G401 (cell line): ENCODE measurements around the gene IQSEC3. TPM values are rescaled to one million over a fixed set of nuclear protein-coding genes. Genes with fewer than 3 reads are reported as not detected.
"Not testable (repeated sequence)": the region's sequence is repeated elsewhere in the genome, so short reads cannot be mapped to it uniquely, and the experiment has no call there.

Experiments
- DNase-seq: peaks from one replicate; pipeline ENCODE4 v3.0.0-alpha.2; 2015; ENCODE audit warnings: low spot score
- in situ Hi-C: cut with HindIII; loops from 2 replicates; pipeline ENCODE4 v1.10.0; 2016; ENCODE audit warnings: low sequenced_read_pairs, mixed read lengths
- total RNA-seq: library from RNA; depleted of rRNA; stranded (reverse); fragments of >200 nt; shearing (Covaris generic); gene quantifications from 2 replicates; pipeline ENCODE4 v1.2.3, GENCODE V29; 2014

The IQSEC3 gene
- total RNA-seq, 1 experiment from 2014 or later: not detected

DNA sequence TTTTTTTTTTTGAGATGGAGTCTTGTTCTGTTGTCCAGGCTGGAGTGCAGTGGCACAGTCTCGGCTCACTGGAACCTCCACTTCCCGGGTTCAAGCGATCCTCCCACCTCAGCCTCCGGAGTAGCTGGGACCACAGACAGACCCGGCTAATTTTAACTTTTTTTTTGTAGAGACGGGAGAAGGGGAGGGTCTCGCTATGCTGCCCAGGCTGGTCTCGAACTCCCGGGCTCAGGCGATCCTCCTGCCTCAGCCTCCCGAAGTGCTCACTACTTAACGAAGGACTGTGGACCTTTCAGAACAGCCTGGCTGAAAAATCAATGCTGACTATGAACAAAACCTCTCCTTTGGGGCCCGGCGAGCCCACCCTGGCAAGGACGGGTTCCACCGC, 136.5 kb downstream of the IQSEC3 start:
- no peak for DNase-seq
- in situ Hi-C loops: no loop called here

DNA sequence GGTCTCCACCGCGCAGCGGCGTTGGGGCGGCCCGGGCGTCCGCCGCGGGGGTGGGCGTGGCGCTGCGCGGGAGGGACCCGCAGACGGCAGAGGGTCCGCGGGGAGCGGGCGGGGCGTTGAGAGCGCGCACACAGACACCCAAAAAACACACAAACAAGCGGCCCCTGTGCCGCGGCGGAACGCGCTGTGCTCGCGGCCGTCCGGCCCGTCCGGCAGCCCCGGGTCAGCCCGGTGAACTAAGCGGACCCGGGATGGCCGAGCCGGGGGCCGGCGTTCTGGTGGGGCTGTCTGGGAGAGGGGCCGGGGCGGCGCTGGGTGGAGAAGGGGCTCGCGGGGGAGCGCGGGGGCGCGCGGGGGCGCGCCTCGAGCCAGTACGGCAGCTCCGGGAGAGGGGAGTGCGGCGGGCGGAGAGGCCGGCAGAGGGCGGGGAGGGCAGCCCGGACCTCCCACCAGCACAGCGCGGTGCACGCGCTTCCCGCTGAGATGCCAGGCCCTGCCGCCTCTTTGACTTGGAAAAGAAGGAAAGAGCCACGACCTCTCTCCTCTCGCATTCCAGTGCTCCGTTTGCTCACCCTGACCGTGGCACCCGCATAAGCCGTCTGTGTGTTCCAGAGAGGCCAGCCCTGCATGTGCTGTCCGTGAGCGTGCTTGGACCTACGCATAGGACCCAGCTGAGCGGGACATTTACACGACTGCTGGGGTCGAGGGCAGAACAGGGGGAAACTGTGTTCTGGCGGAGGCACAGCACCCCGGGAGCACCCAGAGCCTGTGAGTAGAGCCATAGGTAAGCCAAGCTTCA, 137.1 kb downstream of the IQSEC3 start:
- in situ Hi-C loops: no loop called here
- peak; percentile 53 for DNase-seq

DNA sequence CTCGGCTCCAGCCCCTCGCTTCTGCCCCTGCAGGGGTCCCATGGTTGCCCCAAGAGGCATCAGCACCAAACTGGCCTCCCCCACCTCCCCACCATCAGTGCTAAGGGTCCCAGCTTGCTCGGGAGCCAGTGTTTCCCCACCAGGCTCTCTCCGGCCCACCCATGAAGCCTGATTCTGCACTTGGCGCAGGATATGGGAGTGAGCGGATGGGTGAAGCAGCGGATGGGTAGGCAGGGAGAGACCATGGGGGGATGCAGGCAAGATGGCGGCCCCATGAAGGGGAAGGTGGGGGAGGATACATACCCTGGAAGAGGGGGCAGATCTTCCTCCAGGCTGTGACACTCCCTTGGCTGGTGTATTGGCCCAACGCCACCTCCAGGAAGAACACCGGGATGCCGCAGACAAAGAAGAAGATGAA, 137.7 kb downstream of the IQSEC3 start:
- in situ Hi-C loops: no loop called here
- no peak for DNase-seq

DNA sequence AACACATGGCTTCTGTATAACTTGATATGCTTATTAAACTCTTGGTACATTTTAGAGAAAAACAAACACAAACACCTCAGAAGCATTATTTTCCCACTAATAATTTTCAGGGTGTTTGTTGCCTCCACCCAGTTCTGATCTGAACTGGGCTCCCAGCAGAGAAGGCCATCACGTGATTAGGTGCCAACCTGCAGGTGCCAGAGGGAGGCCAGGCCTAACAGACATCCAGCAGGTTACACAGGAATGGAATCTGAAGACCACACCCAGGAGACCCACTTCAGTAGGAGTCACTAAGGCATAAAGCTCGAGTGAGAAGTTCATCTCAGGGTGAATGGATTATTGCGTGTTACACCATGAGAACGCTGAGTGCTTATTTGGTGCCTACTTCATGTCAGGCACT, 138.5 kb downstream of the IQSEC3 start:
- DNase-seq: no peak
- in situ Hi-C loops: no loop called here

DNA sequence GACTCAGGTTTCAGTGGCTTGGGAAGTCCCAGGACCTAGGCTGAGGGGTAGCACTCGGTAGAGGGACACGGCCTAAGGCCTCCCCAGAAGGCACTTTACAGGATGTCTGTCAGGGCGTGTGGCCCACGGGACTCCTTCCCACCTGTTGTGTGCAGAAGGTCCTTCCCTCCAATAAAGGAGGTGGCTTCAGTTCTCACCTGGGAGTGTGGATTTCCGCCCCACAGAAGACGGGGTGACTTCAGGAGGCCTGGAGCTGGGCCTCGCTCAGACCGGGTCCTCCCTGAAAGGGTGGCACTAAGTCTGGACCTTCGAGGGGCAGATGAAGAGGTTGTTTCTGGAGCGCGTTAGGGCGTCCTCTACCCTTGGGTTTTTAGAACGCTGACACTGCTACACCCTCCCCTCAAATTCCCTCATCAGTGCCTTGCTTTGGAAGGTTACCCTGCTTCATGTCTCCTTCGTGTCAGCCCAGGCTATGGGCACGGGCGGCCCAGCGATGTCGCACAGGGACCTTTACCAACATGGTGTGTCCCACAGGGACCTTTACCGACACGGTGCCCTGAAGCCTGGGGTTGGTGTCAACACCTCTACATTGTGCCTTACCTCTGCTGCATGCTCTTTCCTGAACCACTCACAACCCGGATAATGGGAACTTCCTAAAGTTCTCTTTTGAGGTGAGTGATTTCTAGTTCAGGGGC, 140.3 kb downstream of the IQSEC3 start:
- no peak for DNase-seq
- in situ Hi-C loops: no loop called here

DNA sequence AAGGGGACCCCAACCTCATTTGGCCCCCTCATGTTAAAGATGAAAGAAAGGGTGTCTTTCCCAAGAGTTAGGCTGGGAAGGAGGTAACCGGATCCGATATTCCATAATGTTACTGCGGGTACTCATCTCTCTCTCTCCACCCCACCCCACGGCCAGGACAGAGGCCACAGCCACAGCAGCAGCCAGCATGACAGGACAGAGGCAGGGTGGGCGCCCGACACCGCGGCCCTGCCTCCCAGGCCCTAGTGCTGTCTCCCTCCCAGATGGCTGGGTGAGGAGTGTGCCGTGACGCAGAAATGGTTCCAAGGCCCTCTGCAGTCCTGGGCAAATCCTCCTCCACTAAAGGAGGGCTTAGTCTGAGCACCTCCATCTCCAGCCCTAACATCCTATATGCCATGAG, 141.2 kb downstream of the IQSEC3 start:
- in situ Hi-C loops: no loop called here

DNA sequence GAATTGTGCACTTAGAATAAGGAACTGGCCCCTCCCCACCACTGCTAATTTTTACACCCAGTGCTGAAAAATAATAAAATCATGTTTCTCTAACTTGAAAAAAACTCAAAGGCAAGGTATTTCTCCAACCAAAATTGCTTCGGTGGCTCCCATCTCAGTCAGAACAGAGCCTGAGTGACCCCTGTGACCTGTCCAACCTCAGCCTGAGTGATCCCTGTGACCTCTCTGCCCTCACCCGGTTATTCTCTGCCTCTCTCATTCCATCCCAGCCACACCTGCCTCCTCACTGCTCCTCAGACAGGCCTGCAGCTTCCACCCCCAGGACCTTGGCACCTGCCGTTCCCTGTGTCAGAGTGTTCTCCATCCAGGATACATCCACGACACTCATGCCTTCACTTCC, 142.2 kb downstream of the IQSEC3 start:
- in situ Hi-C loops: no loop called here
- no peak for DNase-seq

More for the DNA sequence above, 141.2 kb downstream of the IQSEC3 start:
- no peak for DNase-seq

DNA sequence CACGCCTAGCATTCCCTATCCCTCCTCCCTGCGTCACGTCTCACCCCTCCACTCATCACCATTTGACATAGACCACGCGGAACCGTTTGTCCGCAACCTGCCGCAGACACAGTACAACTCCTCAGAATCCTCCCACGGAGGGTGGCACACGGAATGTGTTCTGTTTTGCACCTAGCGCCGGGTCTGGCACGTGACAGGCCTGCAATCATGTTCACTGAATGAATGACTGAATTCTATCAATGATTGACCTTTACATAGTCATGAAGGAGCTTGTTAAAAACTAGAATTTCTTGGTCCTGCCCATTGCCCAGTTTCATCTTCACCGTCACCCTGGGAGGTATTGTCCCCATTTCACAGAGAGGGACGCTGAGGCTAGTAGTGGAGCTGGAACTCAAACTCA, 142.7 kb downstream of the IQSEC3 start:
- no peak for DNase-seq
- in situ Hi-C loops: no loop called here

DNA sequence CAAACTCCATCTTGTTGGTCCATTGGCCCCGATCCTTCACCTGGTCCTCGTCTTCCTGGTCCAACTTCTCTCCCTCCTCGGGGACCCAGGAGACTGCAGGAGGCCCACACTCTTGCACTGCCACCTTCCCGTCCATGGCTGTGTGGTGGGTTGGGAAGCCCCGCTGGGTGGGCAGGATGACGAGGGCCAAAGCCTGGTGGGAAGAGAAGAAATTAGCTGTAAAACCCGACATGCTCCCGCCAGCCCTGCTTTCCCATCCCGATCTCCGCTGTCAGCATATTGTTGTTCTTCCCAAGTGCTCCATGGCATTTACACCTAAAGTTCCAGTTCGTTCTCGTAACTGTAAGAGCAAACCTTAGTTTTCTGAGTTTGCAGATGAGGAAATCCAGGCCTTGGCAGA, 143.3 kb downstream of the IQSEC3 start:
- no peak for DNase-seq
- in situ Hi-C loops: no loop called here

DNA sequence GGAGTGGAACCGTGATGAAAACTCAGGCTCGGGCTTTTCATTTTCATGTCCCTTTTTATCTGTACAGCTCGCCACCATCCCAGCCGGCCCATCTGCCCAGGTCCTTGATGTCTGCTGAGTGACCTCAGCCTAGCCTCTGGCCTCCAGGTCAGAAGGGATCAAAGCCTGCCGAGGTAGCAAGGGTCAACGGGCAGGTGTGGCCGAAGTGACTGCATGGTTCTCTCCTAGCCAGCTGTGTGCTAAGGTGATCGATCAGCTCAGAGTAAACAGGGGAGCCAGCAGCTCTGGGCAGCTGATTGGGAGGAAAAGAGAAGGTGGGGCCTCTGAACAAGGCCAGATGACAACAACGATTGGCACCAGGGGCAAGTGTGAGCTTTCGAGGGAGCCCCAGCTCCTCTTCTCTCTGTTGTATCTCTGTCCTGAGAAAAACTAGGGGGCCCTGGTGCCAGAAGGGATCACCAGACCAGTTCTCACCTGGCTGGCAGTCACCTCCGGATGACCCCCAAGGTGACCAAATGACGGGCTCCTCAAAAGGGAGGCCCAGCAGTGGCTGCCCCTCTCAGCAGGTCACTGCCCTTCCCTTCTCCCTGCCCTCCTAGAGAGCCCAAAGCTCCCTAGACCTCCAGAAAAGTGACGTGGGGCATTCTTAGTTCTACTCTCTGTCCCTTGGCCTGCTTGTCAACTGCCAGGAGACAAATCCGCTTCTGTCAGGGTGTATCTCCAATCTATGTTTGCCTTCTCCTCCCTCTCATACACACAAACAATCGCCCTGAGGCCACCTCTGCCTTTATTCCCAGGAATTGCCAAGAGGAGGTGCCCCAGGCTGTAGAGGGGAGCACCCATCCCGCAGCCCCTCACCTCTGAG, 143.9 kb downstream of the IQSEC3 start:
- in situ Hi-C loops: no loop called here
- no peak for DNase-seq

DNA sequence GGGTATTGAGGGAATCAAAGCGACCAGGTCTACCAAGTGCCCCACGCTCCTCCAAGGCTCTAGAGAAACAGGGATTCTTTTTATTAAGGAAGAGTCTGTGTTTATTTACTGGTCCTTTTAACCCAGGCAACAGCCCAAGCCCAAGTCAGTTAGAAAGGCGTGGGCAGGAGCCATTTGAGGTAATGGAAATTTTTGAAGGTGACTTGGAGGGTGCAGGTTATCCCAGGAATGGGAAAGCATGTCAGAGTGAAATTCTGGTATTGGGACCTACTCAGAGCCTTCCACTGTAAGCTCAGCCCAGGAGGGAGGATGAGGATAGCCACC, 144.5 kb downstream of the IQSEC3 start:
- in situ Hi-C loops: no loop called here
- no peak for DNase-seq

DNA sequence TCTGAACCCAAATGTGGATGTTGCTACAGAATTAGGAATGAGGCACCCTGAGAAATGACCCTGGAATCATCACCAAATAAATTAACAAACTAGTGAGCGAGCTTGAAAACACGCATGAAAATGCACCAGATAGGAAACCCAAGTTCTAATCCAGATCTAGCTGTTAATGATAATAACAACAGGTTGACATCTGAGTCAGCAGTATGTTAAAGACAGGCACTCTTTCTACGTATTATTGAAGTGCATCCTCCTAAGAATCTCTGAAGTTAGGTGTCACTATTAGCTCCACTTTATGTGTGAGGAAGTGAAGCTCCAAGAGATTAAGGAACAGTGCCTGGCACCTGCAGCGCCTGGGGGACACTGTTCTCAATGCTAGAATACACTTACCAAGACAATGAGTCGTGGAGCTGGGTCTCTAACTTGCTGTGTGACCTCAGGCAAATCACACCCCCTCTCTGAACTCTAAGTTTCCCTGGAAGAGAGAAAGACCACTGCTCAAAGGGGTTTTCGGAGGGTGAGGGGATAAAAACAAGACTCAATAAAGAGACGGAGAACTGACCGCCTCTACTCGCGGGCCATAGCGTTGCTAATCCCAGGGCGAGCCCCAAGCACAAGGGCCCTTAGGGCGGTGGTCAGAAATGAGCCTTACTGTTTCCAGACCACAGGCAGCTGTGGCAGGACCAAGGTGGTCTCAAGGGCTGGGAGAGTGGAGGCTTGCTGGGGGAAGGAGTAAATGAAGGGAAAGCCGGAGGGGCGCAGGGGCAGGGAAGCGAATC, 145.3 kb downstream of the IQSEC3 start:
- no peak for DNase-seq
- in situ Hi-C loops: no loop called here

DNA sequence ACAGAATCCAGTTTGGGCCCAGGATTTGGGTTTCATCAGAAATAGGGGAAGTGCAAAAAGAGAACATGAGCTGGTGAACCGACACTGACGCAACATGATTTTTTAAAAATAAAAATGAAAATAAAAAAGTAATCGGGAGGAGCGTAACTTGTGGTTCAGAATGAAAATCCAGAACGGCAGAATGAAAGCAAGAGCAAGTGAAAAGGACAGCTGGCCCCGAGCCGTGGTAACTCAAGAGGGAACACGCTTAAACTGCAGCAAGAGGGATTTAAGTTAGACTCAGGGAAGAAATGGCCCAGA, 145.8 kb downstream of the IQSEC3 start:
- DNase-seq: no peak
- in situ Hi-C loops: no loop called here

DNA sequence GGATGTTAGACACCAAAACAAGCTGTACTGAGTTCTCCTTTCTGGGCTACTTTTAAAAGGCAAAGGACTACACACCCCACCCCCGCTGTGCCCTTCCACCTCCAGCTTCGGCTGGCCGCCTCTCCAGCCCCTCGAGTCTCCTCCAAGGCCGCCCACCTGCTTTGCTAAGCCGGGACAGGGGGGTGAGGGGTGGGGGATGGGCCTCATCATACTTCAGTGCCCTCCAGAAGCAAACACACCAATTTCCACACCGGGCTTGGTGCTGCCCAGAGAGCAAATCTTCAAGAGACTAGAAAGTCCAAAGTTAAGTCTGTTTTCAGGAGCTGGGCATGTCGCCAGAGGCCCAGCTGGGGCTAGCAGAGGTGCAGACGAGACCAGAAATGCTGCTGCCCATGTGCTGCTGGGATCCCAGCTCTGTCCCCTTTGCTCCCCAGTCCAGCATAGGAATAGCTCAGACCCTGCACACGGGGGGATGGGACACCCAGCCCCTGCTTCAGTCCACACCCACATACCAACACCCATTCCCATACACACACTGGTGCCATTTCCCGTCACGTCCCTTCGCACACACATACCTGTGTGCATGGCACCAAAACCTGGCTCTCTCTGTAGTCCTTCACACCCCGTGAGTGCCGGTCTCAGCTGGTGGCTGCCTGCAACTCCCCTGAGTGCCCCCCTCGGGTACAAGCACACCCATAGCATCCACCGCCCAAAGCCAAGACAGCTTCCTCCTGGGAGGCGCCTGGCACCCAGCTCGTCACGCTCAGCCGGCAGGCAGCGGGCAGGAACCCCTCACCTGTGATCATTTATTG, 146.4 kb downstream of the IQSEC3 start:
- DNase-seq: no peak
- in situ Hi-C loops: no loop called here

DNA sequence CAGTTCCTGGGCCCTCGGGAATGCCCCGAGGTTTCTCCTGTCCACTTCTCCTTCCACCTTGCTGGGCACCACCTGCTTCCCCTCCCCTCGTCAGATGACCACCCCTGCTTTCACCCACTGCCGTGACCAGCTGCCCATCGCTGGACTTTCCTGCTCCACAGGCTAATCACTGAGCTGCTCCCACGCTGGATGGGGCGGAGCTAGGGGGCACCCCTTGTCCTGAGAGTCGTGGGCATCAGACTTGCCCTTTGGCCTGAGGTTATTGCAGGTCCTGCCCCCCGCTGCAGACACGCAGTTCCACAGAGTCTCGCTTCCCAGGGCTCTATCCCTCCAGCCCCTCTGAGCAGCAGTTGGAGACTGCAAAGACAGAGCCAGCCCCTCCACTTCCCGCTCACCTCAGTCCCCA, 147.0 kb downstream of the IQSEC3 start:
- no peak for DNase-seq
- in situ Hi-C loops: no loop called here

DNA sequence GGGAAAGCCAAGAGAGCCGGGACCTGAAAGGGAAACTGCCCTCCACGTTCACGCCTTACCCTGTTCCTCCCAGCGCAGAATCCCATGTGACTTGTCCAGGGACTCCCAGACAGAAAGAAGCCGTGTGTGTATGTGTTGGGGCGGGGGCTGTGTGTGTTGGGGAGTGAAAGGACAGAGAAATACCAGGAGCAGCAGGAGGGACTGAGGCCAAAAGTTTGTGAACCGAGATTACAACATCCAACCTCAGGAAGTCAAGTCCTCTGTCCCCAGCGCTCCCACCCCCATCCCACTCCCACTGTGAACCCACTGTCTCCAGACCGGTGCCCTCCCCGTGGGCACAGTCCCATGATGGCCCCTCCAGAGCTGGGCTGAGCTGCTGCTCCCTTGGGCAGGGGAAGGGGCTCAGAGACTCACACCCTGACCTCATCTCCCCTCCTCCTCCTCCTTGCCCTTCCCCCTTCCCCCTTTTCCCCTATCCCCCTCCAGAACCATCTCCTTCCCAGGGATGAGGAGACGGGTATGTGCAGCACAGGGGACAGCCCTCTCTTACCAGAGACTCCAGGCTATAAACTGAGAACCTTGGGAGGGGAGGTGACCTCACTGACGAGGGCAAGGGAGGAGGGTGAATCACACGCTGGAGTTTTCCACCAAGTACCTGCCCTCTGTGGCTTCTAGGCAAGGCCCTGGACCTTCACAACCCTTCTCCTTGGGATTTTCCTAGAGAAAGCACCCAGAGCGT, 147.6 kb downstream of the IQSEC3 start, which contains the start of gene SLC6A12:
SLC6A12 (minus strand) TSS at position 155 of the 739 bp plus-strand sequence. CDS start 4,171 bp downstream, outside the sequence.
- in situ Hi-C loops: no loop called here
- DNase-seq: no peak

DNA sequence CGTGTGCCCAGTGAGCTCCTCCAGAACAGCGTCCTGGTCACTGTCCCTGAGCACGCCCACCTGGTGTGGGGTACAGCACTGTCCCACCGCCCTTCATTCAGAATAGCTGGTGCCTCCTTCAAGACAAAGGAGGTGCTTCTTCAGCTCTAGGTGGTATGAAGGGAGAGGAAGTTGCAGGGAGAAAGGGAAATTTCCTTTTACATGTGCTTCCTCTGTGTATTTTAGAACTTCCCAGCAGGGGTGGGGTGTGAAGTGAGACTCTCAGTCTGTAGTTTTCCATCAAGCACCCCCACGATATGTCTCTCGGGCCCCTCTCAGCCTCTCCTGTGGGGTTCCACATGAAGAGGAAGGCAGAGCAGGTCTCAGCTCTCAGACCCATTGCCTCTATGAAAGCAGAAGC, 148.5 kb downstream of the IQSEC3 start:
- no peak for DNase-seq
- in situ Hi-C loops: no loop called here

DNA sequence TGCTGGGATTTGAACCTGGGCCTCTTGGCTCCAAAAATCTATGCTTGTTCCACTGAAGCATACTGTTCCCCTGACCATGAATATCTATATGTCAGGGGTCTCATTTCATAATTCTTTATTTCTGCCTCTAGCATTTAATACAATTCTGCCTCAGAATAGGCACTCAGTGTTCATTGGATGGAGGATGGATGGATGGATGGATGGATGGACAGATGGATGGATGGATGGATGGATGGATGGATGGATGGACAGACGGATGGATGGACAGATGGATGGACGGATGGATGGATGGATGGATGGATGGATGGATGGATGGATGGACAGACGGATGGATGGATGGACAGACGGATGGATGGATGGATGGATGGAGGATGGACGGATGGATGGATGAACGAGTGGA, 150.5 kb downstream of the IQSEC3 start:
- in situ Hi-C loops, DNase-seq: not testable (repeated sequence)
